ENCODE results near the gene WDR75. TPM values are rescaled to one million over a fixed set of nuclear protein-coding genes. Genes with fewer than 3 reads are reported as not detected.

The WDR75 gene
- total and polyA plus RNA-seq, 2 of the 4 experiments (the other 2 are of a cell fraction): 21.7 to 52.2 TPM

DNA sequence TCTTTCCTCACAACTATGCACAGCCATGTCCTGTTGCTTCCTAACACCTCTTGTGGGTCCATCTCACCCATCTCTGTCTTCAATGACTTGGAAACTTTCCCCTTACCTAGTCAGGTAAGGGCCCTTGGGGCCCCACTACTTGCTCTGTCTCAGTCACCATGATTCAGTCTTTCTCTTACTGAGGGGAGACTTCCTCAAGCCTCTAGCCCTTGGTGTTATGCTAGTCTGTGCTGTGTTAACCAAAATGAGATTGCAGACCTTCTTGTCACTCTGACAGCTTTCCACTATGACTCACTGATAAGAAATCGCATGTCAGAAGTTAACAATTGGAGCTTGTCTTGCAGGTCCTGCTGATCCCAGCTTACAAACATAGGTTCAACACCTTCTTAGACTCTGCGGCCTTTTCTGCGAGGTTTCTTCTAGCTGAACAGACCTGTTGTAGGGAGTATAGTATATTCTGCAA, 65.3 kb downstream of the WDR75 start:
- Histone ChIP-seq H4K5ac (ENCODE audit: low read depth, low read length) (no peak overlapping the region), H3K18ac (ENCODE audit: low read depth, low read length) (no peak overlapping the region), H3K79me1 (ENCODE audit: low read depth in 1 of 2, low read length in 2 of 2) (no peaks in the 10 kb centered on the region), H2BK15ac (ENCODE audit: low read depth, low read length) (no peak overlapping the region), H2AK5ac (ENCODE audit: low read depth, low read length) (no peak overlapping the region), H3K4me1 (ENCODE audit: control insufficient read depth, insufficient read depth, low read length) (no peaks in the 10 kb centered on the region), H3K9me3 (ENCODE audit: control insufficient read depth, insufficient read depth, low read length) (no peaks in the 10 kb centered on the region; the same call in 1 of the 2 replicates), H2BK120ac (ENCODE audit: low read depth, low read length) (no peak overlapping the region), H3K9me1 (ENCODE audit: insufficient read depth, low read length) (no peaks in the 10 kb centered on the region), H3K27ac (ENCODE audit: insufficient read depth, low read length) (no peak overlapping the region), H2AK9ac (replicated peaks; ENCODE audit: low read depth, low read length, poor library complexity) (no peak overlapping the region), H3K27me3 (ENCODE audit: control insufficient read depth, insufficient read depth, low read length) (no peaks in the 10 kb centered on the region), H2AFZ (replicated peaks; ENCODE audit: low read length, poor library complexity) (no peak overlapping the region), H3K9ac (ENCODE audit: low read depth, low read length) (no peak overlapping the region), H4K91ac (ENCODE audit: insufficient read depth, low read depth, low read length) (no peak overlapping the region), H3K23ac (ENCODE audit: low read depth, low read length) (no peak overlapping the region), H3K14ac (replicated peaks; ENCODE audit: low read depth, low read length) (no peak overlapping the region), H3K4ac (ENCODE audit: low read depth, low read length) (no peak overlapping the region), H3K36me3 (ENCODE audit: control insufficient read depth, insufficient read depth, low read length) (no peaks in the 10 kb centered on the region), H3K56ac (ENCODE audit: extremely low read depth, insufficient read depth, low read length) (no peak overlapping the region), H2BK5ac (ENCODE audit: low read depth, low read length, poor library complexity, severe bottlenecking) (no peak overlapping the region), H4K20me1 (ENCODE audit: insufficient read depth, low read length) (no peaks in the 10 kb centered on the region), H3K4me3 (ENCODE audit: insufficient read depth, low read depth, low read length) (no peak overlapping the region), H2BK20ac (ENCODE audit: low read depth, low read length) (no peak overlapping the region), H4K8ac (ENCODE audit: low read depth in 2 of 2, low read length in 2 of 2) (no peak overlapping the region), H3K4me2 (ENCODE audit: low read depth, low read length) (no peak overlapping the region)
- dilution Hi-C loops (cut with HindIII; ENCODE audit: low sequenced_read_pairs, unreplicated experiment): no loop called here
- TF ChIP-seq, protein P1, sequence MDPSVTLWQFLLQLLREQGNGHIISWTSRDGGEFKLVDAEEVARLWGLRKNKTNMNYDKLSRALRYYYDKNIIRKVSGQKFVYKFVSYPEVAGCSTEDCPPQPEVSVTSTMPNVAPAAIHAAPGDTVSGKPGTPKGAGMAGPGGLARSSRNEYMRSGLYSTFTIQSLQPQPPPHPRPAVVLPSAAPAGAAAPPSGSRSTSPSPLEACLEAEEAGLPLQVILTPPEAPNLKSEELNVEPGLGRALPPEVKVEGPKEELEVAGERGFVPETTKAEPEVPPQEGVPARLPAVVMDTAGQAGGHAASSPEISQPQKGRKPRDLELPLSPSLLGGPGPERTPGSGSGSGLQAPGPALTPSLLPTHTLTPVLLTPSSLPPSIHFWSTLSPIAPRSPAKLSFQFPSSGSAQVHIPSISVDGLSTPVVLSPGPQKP (IDR thresholded peaks at IDR 0.05; ENCODE audit: borderline replicate concordance, low read depth, low read length): no peak
- TF ChIP-seq CHD1 (IDR thresholded peaks at IDR 0.05; ENCODE audit: low read depth, low read length) (no peak), RFX5 (IDR thresholded peaks at IDR 0.05; ENCODE audit: low read depth, low read length) (no peak), RAD21 (IDR thresholded peaks at IDR 0.05; ENCODE audit: low read length) (no peak), USF2 (IDR thresholded peaks at IDR 0.05; ENCODE audit: low read depth, low read length) (no peak), CEBPB (IDR thresholded peaks at IDR 0.05; ENCODE audit: low read depth, low read length) (no peak), POLR2A (IDR thresholded peaks at IDR 0.05; ENCODE audit: low read depth, low read length) (no peak), RCOR1 (IDR thresholded peaks at IDR 0.05; ENCODE audit: insufficient replicate concordance, low read length) (no peak), CTCF (conservative IDR thresholded peaks at IDR 0.05; ENCODE audit: low read depth, low read length) (no peak), BHLHE40 (IDR thresholded peaks at IDR 0.05; ENCODE audit: low read depth, low read length) (no peak), MXI1 (IDR thresholded peaks at IDR 0.05; ENCODE audit: borderline replicate concordance, low read depth, low read length) (no peak), NFE2L2 (IDR thresholded peaks at IDR 0.05; ENCODE audit: low read depth, low read length) (no peak), FOS (IDR thresholded peaks at IDR 0.05; ENCODE audit: low read depth, low read length) (no peak), MAZ (IDR thresholded peaks at IDR 0.05; ENCODE audit: borderline replicate concordance, low read depth, low read length) (no peak), SMC3 (IDR thresholded peaks at IDR 0.05; ENCODE audit: low read depth, low read length) (no peak), MAFK (IDR thresholded peaks at IDR 0.05; ENCODE audit: low read depth, low read length) (no peak)
- intact Hi-C loops (cut with micrococcal nuclease): loop anchor here (5.0 kb wide), 1 partner anchor 46 kb away; no protein-coding TSS in a partner anchor
- DNase-seq (peak; percentile 47), ATAC-seq (ENCODE audit: low read depth) (peak; percentile 37; the same call in 1 of the 2 replicates)
- CTCF ChIA-PET: no interaction called here
- 33% methylated on average over 1 of the region's 3 CpGs; no CpG with 5 or more reads in 1 of the 2 experiments for WGBS, 2 experiments (ENCODE audit: extremely low coverage in 2 of 2, insufficient read length in 1 of 2)
- POLR2A ChIA-PET (ENCODE audit: unreplicated experiment): no interaction called here
- no TSS peak for BruUV-seq (replicated peaks)
- in situ Hi-C loops (cut with MboI; ENCODE audit: low sequenced_read_pairs): no loop called here

Measured in IMR-90 (cell line).